ENCODE data around the gene HMGN2.
"Not testable (repeated sequence)": the region's sequence is repeated elsewhere in the genome, so short reads cannot be mapped to it uniquely, and the experiment has no call there.

HMGN2 gene

GRCh38 chr1:26477446-26478152, 5.4 kb downstream of the HMGN2 start:
- DNase-seq, result no peak

- DNase-seq, result no peak
Observed at GRCh38 chr1:26478159-26478558, 5.9 kb downstream of the HMGN2 start.

GRCh38 chr1:26478988-26479387, 6.7 kb downstream of the HMGN2 start:
- DNase-seq, result no peak

GRCh38 chr1:26482921-26483320, 10.7 kb downstream of the HMGN2 start:
- DNase-seq, result no peak

GRCh38 chr1:26483980-26484379, 11.7 kb downstream of the HMGN2 start:
- DNase-seq, result no peak

GRCh38 chr1:26490155-26490554, 17.9 kb downstream of the HMGN2 start:
- DNase-seq, result no peak

GRCh38 chr1:26493267-26493666, 21.0 kb downstream of the HMGN2 start:
- DNase-seq, result no peak

- no peak for DNase-seq
Observed at GRCh38 chr1:26493938-26494337, 21.7 kb downstream of the HMGN2 start.

- DNase-seq, result no peak
Observed at GRCh38 chr1:26496861-26497260, 24.6 kb downstream of the HMGN2 start.

GRCh38 chr1:26498894-26499293, 26.7 kb downstream of the HMGN2 start:
- DNase-seq, result no peak

GRCh38 chr1:26500488-26501175, 28.4 kb downstream of the HMGN2 start:
- peak; percentile 96 for DNase-seq

GRCh38 chr1:26510711-26511110, 38.5 kb downstream of the HMGN2 start:
- DNase-seq, result not testable (repeated sequence)

GRCh38 chr1:26515836-26516235, 43.6 kb downstream of the HMGN2 start:
- DNase-seq, result not testable (repeated sequence)

- DNase-seq, result no peak
Observed at GRCh38 chr1:26516987-26517765, 44.9 kb downstream of the HMGN2 start.

- no peak for DNase-seq
Observed at GRCh38 chr1:26517766-26518049, 45.5 kb downstream of the HMGN2 start.

- no peak for DNase-seq
Observed at GRCh38 chr1:26518355-26518754, 46.1 kb downstream of the HMGN2 start.

- no peak for DNase-seq
Observed at GRCh38 chr1:26520339-26520738, 48.1 kb downstream of the HMGN2 start.

GRCh38 chr1:26521669-26522030, 49.4 kb downstream of the HMGN2 start:
- DNase-seq, result no peak

GRCh38 chr1:26522073-26522472, 49.8 kb downstream of the HMGN2 start:
- DNase-seq, result no peak

GRCh38 chr1:26524181-26524580, 51.9 kb downstream of the HMGN2 start:
- DNase-seq, result no peak
